Mucosa of stomach (tissue), 1 donor: Measurements from ENCODE around the gene HGF.

Experiments
- H3K27me3 ChIP-seq: one replicate; pipeline ENCODE4 v1.7.0; 2013; ENCODE audit warnings: mild to moderate bottlenecking, low read length; ENCODE audit not compliant: control insufficient read depth, insufficient read depth
- H3K36me3 ChIP-seq: one replicate; pipeline ENCODE4 v1.7.0; 2013; ENCODE audit warnings: low read length; ENCODE audit not compliant: control insufficient read depth, insufficient read depth
- H3K4me1 ChIP-seq: one replicate; pipeline ENCODE4 v1.7.0; 2013; ENCODE audit warnings: mild to moderate bottlenecking, low read length; ENCODE audit not compliant: control insufficient read depth, insufficient read depth
- H3K4me3 ChIP-seq: one replicate; pipeline ENCODE4 v1.7.0; 2013; ENCODE audit warnings: low read length
- H3K9ac ChIP-seq: one replicate; pipeline ENCODE4 v1.7.0; 2013; ENCODE audit warnings: mild to moderate bottlenecking, low read length, moderate library complexity
- H3K9me3 ChIP-seq: one replicate; pipeline ENCODE4 v1.7.0; 2013; ENCODE audit warnings: mild to moderate bottlenecking, low read length, moderate library complexity; ENCODE audit not compliant: control insufficient read depth
- donor health status: Pancreatic carcinoma.

The HGF gene

DNA sequence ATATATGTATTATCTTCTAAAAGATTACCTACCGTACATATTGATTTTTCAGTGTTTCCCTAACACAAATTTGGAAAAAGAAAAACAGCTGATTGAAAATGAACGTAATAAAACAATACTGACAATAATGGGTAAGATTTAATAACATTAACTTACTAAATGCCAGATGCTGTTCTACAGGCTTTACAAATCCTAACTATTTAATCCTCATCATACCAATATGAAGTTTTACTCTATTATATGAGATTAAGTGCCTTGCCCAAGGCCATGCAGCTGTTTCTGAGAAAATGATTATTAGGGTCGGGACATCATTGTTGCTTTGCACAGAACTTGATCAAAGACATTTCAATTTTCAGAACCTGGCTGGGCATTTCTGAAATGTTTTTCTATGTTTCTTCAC is 104.6 kb downstream of the HGF start:
- Histone ChIP-seq H3K9me3 (no peaks in the 10 kb centered on the region), H3K9ac (no peak overlapping the region), H3K4me1 (no peaks in the 10 kb centered on the region), H3K27me3 (no peaks in the 10 kb centered on the region), H3K36me3 (no peaks in the 10 kb centered on the region), H3K4me3 (no peak overlapping the region)

DNA sequence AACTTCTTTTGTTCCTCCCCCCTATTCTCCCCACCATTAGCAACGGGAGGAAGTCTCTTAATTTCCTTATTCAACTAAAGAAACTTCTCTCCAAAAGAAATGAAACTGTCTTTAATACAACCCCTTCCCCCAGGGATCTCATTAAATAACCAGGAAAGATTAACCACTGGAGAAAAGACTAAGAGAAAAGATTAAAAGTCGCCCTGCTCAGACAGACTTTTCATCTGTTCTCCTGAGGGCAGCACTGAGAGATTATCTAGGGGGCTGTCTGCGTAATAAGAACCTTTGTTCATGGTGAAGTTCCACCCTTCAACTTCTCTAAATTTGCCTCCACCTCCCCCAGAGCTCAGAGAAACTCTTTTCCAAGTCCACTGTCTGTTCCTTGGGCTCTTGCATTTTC is 105.5 kb downstream of the HGF start:
- H3K27me3 ChIP-seq: no peaks in the 10 kb centered on the region
- no peaks in the 10 kb centered on the region for H3K36me3 ChIP-seq
- no peaks in the 10 kb centered on the region for H3K9me3 ChIP-seq
- no peak overlapping the region for H3K4me3 ChIP-seq
- H3K4me1 ChIP-seq: no peaks in the 10 kb centered on the region
- H3K9ac ChIP-seq: no peak overlapping the region

DNA sequence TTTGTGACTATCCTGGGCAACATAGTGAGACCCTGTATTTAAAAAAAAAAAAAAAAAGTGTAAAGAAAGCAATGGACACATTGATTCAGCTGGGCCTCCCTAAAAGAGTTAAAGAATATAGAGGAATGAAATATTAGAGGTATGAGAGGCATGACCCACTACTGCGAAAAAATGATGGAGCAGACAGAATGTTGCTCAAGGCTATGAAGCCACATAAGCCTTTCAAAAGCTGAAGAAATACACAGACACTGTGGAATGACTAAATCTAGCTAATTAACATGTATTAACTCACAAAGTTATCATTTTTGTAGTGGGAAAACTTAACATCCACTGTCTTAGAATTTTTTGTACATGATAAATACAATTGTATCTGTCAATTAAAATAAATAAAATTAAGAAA is 107.3 kb downstream of the HGF start:
- Histone ChIP-seq H3K27me3 (no peaks in the 10 kb centered on the region), H3K9ac (no peak overlapping the region), H3K4me1 (no peaks in the 10 kb centered on the region), H3K9me3 (no peaks in the 10 kb centered on the region), H3K36me3 (no peaks in the 10 kb centered on the region), H3K4me3 (no peak overlapping the region)

DNA sequence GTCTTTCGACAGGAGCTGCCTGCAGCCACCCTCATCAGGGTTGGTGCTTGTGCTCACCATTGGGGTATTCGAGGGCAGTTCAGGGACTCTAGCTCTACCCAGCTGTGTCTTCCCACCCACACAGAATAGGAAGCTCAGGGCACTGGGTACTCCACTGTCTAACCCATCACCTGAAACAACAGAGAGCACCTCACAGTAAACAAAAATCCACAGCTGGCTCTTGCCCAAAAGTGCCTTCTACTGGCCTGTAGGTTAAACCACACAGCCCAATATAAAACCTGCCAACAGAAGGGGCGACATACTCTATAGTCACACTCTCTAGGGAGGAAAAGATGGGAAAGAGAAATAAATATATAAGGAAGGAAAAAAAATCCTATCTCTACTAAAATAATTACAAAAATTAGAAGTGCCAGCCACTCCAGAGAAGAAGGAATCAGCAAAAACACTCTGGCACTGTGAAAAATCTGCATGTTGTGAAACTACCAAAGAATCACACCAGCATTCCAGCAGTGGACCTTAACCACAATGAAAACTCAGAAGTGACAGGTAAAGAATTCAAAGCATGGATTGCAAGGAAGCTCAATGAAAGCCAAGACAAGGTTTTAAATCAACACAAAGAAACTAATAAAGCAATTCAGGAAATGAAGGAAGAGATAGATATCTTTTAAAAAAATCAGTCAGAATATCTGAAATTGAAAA is 110.0 kb downstream of the HGF start:
- no peaks in the 10 kb centered on the region for H3K9me3 ChIP-seq
- H3K36me3 ChIP-seq: no peaks in the 10 kb centered on the region
- no peaks in the 10 kb centered on the region for H3K27me3 ChIP-seq
- no peak overlapping the region for H3K9ac ChIP-seq
- no peaks in the 10 kb centered on the region for H3K4me1 ChIP-seq
- no peak overlapping the region for H3K4me3 ChIP-seq

DNA sequence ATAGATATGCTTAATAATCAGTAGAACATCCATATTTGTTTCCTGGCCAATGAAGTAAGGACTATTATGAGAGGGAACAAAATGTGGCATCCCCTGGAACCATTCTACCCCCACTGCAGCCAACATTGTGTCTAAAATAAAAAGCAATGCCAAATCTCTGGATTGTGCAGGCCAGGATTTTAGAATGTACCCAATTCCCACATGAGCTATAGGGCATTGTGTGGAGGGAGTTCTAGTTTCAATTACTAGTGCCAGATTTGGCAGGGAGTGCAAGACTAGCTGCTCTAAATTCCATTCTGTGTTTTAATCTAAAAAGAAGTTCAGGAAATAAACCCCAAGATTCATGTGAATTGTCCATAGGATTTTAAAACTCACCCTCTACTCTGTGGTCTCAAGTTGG is 112.3 kb downstream of the HGF start:
- Histone ChIP-seq H3K9me3 (no peaks in the 10 kb centered on the region), H3K27me3 (no peaks in the 10 kb centered on the region), H3K36me3 (no peaks in the 10 kb centered on the region), H3K9ac (no peak overlapping the region), H3K4me3 (no peak overlapping the region), H3K4me1 (no peaks in the 10 kb centered on the region)

DNA sequence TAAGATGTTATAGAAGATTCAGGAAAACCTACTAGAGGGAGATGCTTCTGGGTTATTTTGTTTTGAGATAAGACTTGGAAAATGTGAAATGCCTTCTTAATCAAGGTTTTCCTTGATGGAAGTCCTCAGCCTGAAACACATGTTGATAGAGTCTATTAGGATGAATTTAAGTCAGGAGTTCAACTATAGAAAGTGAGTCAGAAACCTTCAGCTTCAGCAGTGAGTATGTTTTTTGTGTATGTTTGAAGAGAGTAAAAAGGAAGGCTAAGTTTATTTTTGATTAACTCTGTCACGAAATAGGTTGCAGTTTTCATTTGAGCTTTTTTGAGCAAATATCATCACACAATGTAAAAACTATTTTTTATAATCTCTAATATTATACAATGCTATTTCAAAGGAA is 114.6 kb downstream of the HGF start:
- no peaks in the 10 kb centered on the region for H3K4me1 ChIP-seq
- no peak overlapping the region for H3K4me3 ChIP-seq
- no peak overlapping the region for H3K9ac ChIP-seq
- H3K36me3 ChIP-seq: no peaks in the 10 kb centered on the region
- no peaks in the 10 kb centered on the region for H3K27me3 ChIP-seq
- no peaks in the 10 kb centered on the region for H3K9me3 ChIP-seq

DNA sequence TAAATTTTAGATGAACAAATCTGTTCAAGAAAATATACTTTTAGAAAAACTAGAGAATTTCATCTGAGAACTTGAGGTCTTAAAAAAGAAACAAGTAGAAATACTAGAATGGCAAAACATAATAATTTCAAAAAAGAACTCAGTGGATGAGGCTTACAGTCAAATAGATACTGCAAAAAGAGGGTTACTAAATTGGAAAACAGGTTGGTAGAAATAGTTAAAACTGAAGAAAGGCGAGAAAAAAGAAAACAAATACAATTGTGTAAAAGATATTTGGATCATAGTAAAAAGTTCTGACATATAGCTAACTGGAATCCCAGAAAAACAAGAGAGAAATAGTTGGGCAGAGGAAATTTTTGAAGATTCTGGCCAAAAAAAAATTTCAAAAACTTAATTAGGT is 117.6 kb downstream of the HGF start:
- Histone ChIP-seq H3K9ac (no peak overlapping the region), H3K4me3 (no peak overlapping the region), H3K27me3 (no peaks in the 10 kb centered on the region), H3K4me1 (no peaks in the 10 kb centered on the region), H3K9me3 (no peaks in the 10 kb centered on the region), H3K36me3 (no peaks in the 10 kb centered on the region)
